ENCODE measurements around the gene CHKB.

GRCh38 chr22:50570861-50571260, 11.8 kb downstream of the CHKB start:
- TF ChIP-seq YY1 (IDR thresholded peaks at IDR 0.05; ENCODE audit: insufficient read depth, insufficient read length) = no peak
- no peak for TF ChIP-seq SUZ12 (IDR thresholded peaks at IDR 0.05; ENCODE audit: extremely low read depth, insufficient read depth, insufficient read length)
